Measurements from ENCODE around the gene ASB13. TPM values are rescaled to one million over a fixed set of nuclear protein-coding genes. Genes with fewer than 3 reads are reported as not detected.

The ASB13 gene
- total RNA-seq, 1 donor, result 9.1 TPM

DNA sequence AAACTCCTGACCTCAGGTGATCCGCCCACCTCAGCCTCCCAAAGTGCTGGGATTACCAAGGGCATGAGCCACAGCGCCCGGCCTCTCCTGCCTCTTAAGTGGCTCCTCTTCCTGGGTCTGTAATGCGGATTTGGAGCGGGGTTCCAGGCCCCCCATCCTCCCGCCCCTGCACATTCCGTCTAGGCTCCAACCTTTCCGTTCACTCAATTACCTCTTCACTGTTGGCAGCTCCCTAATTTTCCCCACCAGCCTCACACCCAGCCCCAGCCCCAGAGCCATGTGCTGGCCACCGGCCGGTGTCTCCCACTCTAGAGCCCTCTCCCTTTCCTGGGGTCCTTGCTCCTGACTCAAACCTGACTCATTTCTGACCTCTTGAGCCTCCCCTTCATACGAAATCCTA, 16.6 kb downstream of the ASB13 start:
- DNase-seq (ENCODE audit: low read depth), result no peak
- TF ChIP-seq, protein P1, sequence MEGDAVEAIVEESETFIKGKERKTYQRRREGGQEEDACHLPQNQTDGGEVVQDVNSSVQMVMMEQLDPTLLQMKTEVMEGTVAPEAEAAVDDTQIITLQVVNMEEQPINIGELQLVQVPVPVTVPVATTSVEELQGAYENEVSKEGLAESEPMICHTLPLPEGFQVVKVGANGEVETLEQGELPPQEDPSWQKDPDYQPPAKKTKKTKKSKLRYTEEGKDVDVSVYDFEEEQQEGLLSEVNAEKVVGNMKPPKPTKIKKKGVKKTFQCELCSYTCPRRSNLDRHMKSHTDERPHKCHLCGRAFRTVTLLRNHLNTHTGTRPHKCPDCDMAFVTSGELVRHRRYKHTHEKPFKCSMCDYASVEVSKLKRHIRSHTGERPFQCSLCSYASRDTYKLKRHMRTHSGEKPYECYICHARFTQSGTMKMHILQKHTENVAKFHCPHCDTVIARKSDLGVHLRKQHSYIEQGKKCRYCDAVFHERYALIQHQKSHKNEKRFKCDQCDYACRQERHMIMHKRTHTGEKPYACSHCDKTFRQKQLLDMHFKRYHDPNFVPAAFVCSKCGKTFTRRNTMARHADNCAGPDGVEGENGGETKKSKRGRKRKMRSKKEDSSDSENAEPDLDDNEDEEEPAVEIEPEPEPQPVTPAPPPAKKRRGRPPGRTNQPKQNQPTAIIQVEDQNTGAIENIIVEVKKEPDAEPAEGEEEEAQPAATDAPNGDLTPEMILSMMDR (IDR thresholded peaks at IDR 0.05; ENCODE audit: insufficient read depth, low read depth, low read length), result no peak
- H3K4me3 ChIP-seq (ENCODE audit: low read depth, low read length), result no peak overlapping the region

DNA sequence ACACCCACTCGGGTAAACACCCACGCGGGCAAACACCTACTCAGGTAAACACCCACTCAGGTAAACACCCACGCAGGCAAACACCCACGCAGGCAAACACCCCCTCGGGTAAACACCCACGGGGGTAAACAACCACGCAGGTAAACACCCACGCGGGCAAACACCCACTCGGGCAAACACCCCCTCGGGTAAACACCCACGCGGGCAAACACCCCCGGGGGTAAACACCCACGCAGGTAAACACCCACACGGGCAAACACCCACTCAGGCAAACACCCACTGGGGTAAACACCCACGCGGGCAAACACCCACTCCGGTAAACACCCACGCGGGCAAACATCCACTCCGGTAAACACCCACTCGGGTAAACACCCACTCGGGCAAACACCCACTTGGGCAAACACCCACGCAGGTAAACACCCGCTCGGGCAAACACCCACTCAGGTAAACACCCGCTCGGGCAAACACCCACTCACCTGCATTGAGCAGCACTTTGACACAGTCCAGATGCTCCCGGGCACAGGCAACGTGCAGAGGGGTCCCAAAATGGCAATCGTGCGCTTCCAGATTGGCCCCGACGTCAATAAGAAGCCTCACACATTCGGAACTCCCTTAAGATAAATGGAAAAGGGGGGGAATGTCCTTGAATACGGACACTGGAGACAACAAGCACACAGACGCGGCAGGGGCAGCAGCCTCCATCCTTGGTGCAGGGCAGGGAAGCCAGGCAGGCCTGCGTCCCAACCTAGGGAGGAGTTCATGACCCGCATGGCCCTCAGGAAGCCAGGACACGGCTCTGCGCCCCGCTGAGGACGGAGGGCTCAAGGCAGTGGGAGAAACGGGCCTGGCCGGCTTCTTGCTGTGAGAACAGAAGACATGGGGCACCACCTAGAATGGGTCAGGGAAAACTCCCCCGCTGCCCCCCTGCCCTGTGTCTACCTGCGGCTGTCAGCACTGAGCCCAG, 17.6 kb downstream of the ASB13 start:
- DNase-seq (ENCODE audit: low read depth), result no peak
- TF ChIP-seq, protein P1 (IDR thresholded peaks at IDR 0.05; ENCODE audit: insufficient read depth, low read depth, low read length), result no peak
- H3K4me3 ChIP-seq (ENCODE audit: low read depth, low read length), result no peak overlapping the region

DNA sequence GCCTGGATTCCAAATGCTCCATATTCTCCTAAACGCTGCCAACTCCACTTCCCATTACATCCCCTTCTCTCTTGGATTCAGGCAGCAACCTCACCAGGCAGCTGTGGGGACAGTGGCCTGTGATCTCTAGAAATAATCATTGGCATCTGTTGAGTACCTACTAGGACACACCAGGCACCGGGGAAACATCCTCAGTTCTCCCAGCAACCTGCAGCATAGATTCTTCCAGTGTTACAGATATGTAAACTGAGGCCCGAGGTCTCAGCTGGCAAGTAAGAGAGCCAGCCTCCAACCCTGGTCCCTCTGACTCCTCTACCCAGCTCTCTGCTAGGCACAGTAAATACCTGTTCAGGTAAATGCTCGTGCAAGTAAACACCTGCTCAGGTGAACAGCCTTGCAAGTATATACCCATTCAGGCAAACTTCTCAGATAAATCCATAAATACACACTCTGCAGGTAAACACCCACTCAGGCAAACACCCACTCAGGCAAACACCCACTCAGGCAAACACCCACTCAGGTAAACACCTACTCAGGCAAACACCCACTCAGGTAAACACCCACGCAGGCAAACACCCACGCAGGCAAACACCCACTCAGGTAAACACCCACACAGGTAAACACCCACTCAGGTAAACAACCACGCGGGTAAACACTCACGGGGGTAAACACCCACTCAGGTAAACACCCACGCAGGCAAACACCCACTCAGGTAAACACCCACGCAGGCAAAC, 18.7 kb downstream of the ASB13 start:
- H3K4me3 ChIP-seq (ENCODE audit: low read depth, low read length), result no peak overlapping the region
- no peak for DNase-seq (ENCODE audit: low read depth)
- TF ChIP-seq, protein P1 (IDR thresholded peaks at IDR 0.05; ENCODE audit: insufficient read depth, low read depth, low read length), result no peak

DNA sequence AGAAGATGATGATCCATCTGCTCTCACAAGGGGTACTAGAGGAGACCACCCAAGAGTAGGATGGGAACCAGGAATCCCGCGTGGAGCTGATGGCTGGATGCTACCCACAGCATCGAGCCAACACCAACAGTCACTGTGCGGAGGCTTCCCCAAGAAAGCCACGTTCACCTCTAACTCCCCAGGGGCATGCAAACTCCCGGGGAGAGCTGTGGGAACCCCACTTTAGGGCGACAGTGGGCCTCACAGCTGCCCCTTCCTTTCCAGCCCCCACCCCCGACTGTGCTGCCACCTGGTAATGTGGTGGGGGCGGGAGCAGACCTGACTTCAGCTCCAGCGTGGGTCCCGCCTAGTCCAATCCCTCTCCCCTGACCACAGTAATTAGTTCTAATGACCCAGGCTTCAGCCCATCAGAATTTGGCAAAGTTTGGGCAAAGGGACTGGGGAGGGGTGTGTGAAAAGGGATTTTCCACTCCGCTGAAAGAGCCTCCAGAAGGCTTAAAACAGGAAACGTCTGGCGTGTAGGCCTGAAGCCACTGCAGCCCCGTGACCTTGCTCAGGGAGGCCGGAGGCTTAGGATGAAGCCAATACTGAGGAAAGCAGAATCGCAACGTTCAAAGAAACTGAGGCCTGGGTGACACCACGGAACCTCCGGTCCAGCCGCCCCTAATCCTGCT, 20.3 kb downstream of the ASB13 start:
- no peak for DNase-seq (ENCODE audit: low read depth)
- TF ChIP-seq, protein P1 (IDR thresholded peaks at IDR 0.05; ENCODE audit: insufficient read depth, low read depth, low read length), result no peak
- H3K4me3 ChIP-seq (ENCODE audit: low read depth, low read length), result no peak overlapping the region

DNA sequence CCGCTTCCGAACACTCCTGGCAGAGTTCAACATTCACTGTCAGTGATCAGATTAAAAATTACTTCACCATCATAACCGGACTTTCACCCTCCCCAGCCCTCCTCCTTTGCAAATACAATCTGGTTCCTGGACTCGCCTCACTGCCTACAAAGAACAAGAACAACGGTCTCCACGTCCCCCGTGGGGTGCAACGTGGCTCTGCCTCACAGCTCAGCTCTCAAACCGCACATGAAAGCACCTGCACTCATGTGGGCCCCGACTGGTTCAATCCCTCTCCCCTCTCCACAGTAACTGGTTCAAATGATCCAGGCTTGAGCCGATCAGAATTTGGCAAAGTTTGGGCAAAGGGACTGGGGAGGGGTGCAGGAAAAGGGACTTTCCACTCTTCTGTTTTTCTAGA, 21.0 kb downstream of the ASB13 start:
- no peak overlapping the region for H3K4me3 ChIP-seq (ENCODE audit: low read depth, low read length)
- no peak for DNase-seq (ENCODE audit: low read depth)
- TF ChIP-seq, protein P1 (IDR thresholded peaks at IDR 0.05; ENCODE audit: insufficient read depth, low read depth, low read length), result no peak

DNA sequence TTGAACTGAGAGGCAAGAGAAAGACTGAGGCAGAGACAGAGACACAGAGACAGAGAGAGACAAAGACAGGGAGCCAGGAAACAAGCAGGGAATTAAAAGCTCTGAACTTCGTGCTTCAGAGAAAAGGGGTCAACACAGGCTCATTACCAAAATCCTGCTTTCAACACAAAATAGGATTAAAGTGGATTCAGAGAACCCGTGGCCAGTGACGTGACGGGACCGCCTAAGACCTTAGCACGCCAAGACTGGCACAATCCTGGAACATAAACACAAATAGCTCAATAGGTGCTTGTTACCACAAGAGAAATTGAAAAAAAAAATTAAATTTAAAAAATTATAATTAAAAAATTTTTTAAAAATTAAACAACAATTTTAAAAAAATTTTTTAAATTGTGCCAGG, 21.5 kb downstream of the ASB13 start:
- TF ChIP-seq, protein P1 (IDR thresholded peaks at IDR 0.05; ENCODE audit: insufficient read depth, low read depth, low read length), result no peak
- DNase-seq (ENCODE audit: low read depth), result no peak
- no peak overlapping the region for H3K4me3 ChIP-seq (ENCODE audit: low read depth, low read length)

Measured in fibroblast of villous mesenchyme (primary cell).